Anterior cingulate cortex (tissue), 58 donors: ENCODE measurements around the gene COL21A1.
"Not testable (repeated sequence)": the region's sequence is repeated elsewhere in the genome, so short reads cannot be mapped to it uniquely, and the experiment has no call there.

Source experiments
- DNase-seq, 58 donors: peaks; one replicate each; lab custom pipeline; 2025; lab: John Stamatoyannopoulos, UW

The COL21A1 gene

DNA sequence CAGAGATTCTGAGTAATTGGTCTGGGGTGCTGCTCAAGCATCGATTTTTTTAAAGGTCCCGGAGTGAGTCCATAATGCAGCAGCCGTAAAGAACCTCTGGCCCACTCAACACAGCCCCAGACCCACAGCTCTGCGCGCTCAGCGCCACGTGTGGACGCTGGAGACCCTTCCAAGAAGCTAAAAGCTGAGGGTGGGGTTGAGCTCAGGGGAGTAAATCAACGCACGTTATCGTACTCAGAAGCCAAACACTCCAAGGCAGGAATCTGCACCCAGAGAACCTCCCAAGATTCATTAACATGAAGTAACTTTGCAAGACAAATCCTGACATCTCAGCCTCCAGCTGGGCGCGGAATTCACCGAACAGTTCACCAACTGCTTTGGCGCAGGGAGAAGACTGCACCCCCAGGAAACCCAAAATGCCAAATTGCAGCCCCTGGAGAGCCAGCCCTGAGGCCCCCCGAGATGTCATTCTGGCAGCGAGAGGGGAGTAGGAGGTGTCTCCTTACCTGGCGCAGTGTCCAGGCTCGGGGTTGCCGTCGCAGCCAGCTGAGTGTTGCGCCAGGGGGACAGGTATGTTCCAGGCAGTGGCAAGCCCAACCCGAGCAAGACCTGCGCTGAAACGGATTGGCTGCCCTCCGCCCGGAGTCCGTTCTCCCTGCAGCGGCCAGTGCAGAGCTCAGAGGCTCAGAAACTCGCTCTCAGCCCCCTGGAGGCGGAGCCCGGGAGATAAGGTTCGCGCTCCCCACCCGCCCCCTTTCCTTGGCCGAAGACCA, at the start of gene COL21A1:
TSS of gene COL21A1 (minus strand) at position 700 of the 773 bp plus-strand sequence. CDS start 64,962 bp downstream, outside the sequence.
- DNase-seq, result peak in 13 of 58 donors; percentile 7 to 27 (median 16)

GRCh38 chr6:56293781-56294180, 46.4 kb upstream of the COL21A1 start:
- DNase-seq, result no peak

- peak in 7 of 58 donors; percentile 2 to 35 (median 5) for DNase-seq
Measured at GRCh38 chr6:56292505-56293181, 45.3 kb upstream of the COL21A1 start.

GRCh38 chr6:56291302-56291917, 44.0 kb upstream of the COL21A1 start:
- peak in 5 of 58 donors; percentile 0 to 23 (median 2) for DNase-seq

DNA sequence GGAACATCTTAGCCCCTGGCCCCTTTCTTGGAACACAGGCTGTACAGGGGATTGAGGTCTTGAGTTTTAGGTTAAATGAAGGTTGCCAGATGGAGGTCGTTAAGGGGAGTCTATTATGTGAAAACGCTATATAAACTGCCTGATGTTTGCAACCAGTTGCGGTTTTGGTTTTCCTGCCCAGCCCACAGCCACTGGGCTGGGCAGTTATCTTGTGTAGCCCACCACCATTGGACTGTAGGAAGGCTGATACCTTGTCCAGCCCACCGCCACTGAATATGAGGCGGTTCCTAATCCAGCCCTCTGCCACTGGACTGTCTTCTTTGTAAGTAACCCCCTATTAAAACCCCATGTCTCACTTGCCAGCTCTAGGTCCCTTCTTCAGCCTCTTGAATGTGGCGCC, 42.3 kb upstream of the COL21A1 start:
- DNase-seq, result no peak

GRCh38 chr6:56288347-56288746, 41.0 kb upstream of the COL21A1 start:
- DNase-seq, result no peak

GRCh38 chr6:56282391-56282790, 35.0 kb upstream of the COL21A1 start:
- DNase-seq, result no peak

DNA sequence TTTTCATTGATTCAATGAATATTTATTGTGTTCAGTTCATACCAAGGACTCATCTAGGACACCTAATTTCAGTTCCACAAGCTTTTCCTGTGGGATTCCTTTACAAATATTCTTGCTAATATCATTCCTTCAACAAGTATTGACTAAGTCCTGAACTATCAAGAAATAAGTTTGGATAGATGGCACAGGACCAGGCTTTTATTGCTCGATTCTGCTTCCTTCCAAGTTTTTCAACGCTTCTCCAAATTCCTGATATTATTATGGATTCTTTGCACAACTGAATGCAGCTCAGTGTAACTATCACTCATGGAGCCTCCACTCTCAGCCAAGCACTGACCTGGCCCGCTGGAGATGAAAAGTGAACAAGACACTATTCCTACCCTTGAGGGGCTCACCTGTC, 32.7 kb upstream of the COL21A1 start:
- no peak for DNase-seq

DNA sequence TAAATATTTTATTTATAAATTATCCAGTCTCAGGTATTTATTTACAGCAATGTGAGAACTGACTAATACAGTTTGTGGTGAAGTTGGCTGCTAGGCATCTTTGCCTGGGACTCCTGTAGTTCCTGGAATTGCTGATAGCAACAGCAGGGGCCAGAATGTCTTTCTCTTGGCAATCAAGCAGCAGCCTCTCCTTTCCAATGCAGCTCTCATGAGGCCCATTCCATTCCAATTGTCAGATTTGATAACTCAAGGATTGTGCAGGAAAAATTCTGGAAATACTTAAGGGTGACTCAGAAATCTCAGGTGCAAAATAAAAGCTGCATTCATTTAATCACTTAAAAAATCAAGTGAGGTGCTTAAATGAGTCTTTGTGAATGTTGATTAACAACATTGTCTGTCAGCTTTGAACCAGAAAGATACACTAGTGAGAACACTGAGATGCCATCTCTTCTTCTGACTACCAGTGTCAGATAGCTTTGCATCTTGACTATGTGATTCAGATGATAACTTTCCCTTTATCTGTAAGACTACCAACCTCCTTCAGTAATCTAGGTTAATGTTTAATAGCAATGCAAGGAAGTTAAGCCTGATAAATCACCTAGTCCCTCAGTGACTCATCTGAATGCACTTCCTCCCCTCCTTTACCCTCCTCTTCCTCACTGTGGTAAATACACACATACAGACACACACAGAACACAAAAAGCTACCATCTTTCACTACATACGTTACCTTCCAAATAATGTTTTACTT, 32.1 kb upstream of the COL21A1 start:
- no peak for DNase-seq

GRCh38 chr6:56278171-56278591, 30.8 kb upstream of the COL21A1 start:
- no peak for DNase-seq

DNA sequence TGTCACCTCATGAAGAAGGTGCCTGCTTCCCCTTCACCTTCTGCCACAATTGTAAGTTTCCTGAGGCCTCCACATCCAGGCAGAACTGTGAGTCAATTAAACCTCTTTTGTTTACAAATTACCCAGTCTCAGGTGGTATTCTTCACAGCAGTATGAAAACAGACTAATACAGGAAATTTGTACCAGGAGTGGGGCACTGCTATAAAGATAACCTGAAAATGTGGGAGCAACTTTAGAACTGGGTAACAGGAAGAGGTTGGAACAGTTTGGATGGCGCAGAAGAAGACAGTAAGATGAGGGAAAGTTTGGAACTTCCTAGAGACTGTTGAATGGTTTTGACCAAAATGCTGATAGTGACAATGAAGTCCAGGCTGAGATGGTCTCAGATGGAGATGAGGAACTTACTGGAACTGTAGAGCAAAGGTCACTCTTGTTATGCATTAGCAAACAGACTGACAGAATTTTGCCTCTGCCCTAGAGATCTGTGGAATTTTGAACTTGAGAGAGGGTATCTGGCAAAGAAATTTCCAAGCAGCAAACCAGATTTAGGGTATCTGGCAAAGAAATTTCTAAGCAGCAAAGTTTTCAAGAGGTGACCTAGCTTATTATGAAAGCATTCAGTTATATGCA, 23.5 kb upstream of the COL21A1 start:
- no peak for DNase-seq

DNA sequence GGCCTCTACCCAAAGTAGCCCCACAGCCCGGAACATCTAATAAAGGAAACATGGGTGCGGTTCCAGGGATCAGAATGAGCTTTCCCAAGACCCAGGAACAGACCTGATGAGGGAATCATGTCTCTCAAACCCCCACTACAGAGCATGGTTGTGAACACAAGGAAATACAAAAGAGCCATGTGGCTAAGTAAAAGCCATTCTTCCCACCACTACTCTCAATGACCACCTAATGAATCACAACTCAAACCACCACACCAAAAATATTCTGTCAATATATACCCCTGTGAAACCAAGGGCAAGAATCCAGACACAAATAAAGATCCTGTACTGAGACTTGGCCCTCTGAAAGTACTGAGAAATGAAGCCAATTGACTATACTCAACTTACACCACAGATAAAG, 20.9 kb upstream of the COL21A1 start:
- no peak for DNase-seq

- no peak for DNase-seq
Measured at GRCh38 chr6:56266011-56266410, 18.6 kb upstream of the COL21A1 start.

DNA sequence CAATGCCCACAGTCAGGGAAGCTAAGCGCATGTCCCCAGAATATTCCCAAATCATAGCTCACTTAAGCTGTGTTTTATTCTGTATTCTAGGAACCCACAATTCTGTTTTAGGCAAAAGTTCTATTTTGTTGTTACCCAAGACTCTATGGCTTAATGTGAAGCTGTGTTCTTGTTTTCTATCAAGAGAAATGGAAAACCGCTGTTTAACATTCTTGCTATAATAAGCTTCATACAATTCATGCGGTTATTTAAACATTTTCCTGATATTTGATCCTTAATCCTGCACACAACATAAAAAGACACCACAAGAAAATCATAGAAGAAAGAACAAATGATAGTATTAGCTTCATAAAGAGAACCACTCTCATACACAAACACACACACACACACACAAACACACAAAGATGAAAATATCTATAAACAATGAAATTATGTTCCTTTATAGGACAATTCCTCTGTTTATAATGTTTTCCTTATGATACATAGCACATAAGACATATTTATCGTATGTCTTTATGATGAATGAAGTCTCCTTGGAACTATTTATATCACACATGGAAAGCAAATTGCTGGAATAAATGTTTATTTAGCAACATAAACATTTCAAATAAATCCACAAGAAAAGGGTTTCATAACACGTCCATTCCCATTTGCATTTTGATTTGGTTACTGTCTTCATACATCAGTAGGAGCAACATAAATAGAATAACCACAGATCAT, 16.4 kb upstream of the COL21A1 start:
- DNase-seq, result no peak

- DNase-seq, result not testable (repeated sequence)
Measured at GRCh38 chr6:56260593-56260992, 13.2 kb upstream of the COL21A1 start.

DNA sequence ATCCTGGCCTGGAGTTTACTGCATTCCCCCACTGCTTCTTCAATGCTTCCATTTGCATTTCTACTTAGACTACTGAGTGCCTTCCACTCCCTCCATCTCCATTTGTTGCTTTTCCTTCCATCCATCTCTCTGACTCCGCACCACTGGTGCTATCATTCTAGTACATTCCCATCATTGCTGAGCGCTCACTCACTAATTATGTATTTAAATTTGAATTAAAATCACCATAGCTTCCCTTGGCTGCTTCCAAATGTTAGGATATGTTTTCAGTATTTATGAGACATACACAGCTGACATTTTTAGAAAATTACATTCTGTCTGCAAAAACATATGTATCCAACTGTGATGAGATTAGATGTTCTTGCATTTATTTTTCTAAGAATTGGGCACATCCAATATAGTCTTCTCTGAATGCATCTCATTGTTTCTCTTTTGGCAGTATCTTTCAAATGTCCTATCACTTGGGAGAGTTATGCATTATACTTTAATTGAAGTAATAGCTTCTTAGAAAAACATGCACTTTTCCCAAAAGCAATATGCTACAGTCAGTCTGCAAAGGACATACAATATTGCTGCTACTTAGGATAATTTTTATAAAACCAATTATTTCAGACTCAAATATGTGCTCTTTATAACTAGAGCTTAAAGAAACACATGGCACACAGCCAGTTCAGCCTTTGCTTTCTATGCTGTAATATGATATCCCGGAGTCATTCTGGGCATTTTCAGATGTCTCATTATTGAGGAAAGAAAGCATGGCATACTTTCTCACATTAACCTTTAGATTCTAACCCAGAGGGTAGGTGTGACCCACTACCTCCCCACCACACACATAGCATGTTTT, 12.1 kb upstream of the COL21A1 start:
- peak in 1 of 58 donors; percentile 14 for DNase-seq

DNA sequence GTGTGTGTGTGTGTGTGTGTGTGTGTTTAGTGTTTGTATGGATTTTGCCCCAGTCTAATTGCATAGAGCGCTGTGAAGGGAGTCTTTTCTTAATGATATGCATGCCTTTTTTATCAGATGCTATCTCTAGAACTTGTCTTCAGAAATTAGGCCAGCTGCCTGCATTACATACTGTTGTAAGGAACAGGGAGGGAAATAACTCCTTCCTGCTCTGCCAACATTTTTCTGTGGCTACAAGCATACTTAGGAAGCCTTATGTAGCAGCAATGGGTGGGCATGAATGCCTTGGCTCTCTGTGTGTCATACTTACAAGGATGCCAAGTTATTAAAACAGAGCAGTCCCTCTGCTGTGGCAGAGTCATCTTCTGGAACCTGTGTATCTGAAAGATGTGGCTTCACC, 8.0 kb upstream of the COL21A1 start:
- DNase-seq, result peak in 8 of 58 donors; percentile 8 to 53 (median 28)

DNA sequence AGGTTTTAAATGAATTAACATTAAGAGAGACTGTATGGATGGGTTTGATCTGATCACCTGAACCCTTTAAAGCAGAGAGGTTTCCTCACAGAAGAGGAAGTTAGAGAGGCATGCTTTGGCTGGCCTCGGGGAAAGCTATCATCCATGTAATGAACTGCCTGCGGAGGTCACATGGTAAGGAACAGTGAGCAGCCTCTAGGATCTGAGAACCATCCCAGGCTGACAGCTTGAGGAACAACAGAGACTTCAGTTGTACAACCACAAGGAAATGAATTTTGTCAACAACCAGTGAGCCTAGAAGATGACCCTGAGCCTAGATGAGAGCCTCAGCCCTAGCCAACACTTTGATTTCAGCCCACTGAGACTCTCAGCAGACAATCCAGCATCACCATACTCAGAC, 2.9 kb upstream of the COL21A1 start:
- no peak for DNase-seq
